ENCODE results near the gene ATOX1.
"Not testable (repeated sequence)": the region's sequence is repeated elsewhere in the genome, so short reads cannot be mapped to it uniquely, and the experiment has no call there.

ATOX1 gene, protein sequence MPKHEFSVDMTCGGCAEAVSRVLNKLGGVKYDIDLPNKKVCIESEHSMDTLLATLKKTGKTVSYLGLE

GRCh38 chr5:151758430-151759241 lies at the start of gene ATOX1:
ATOX1 (minus strand) TSS chr5:151758631; CDS start chr5:151758551, 80 bp downstream.
- peak; percentile 84 for DNase-seq

DNA sequence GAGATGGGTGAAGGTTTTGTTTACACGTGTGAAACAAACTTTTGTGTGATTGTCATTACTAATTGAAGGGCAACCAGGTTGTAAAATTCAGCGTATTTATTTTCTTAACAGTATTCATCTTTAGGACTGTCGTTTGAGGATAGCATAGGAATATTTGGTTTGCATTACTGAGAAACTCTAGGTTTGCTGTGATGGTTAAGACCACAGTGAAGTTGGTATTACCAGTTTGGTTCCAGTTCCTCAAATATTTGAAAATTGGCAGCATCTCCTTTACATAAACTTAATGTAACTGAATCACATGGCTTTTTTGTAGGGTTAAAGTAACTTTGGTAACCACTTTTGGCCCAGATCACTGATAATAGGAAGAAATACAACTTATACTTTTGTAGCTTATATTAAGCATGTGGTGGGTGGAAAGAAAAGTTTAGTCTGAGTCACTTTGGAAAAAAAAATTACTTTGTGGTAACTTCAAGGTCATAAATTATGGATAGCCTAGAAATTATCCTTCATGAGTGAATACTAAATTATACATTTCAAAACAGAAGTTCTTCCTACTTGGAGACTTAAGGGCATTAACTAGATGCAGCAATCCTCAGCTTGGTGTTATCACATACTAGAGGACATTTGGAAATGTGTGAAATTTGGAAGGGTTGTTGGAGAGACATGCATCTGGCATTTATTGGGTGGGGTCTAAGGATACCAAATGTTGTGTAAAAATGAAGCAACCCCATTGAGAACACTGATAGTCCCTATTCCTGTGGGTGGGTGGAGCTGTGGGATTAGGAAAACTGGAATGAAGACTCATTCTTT lies 47.2 kb upstream of the ATOX1 start:
- peak; percentile 86 for DNase-seq

DNA sequence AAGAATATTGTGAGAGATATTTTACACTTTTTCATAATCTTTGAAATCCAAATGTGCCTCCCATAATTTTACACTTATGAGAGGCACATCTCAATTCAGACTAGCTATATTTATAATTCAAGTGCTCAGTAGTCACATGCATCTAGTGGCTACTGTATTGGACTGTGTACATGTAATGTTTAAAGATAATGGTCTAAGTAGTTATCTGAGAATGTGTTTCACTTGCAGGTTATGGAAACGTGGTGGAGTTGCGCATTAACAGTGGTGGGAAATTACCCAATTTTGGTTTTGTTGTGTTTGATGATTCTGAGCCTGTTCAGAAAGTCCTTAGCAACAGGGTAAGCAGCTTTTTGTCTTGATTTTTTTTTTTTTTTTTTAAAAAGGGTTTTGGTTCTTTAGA lies 42.1 kb upstream of the ATOX1 start:
- no peak for DNase-seq

GRCh38 chr5:151799407-151799806 lies 41.0 kb upstream of the ATOX1 start:
- no peak for DNase-seq

GRCh38 chr5:151798674-151799073 lies 40.2 kb upstream of the ATOX1 start:
- no peak for DNase-seq

GRCh38 chr5:151795426-151795825 lies 37.0 kb upstream of the ATOX1 start:
- no peak for DNase-seq

DNA sequence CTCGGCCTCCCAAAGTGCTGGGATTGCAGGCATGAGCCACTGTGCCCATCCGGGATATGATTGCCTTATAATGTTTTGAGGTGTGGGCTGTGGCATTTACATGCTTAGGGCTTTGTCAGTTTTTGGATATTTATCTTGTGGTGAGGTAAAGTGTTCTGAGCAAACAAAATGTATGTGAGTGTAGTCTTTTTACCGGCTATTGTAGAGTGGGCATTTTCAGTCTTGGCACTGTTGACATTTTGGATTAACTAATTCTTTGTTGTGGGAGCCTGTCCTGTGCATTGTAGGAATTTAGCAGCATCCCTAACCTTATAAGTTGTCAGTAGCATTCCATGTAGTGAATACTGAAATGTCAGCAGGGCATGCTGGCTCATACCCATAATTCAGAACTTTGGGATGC lies 34.9 kb upstream of the ATOX1 start:
- DNase-seq, result no peak

- DNase-seq, result no peak
Measured at GRCh38 chr5:151787817-151788216, 29.4 kb upstream of the ATOX1 start.

- DNase-seq, result no peak
Measured at GRCh38 chr5:151786468-151786867, 28.0 kb upstream of the ATOX1 start.

- DNase-seq, result no peak
Measured at GRCh38 chr5:151784141-151784540, 25.7 kb upstream of the ATOX1 start.

GRCh38 chr5:151783664-151784063 lies 25.2 kb upstream of the ATOX1 start:
- not testable (repeated sequence) for DNase-seq

DNA sequence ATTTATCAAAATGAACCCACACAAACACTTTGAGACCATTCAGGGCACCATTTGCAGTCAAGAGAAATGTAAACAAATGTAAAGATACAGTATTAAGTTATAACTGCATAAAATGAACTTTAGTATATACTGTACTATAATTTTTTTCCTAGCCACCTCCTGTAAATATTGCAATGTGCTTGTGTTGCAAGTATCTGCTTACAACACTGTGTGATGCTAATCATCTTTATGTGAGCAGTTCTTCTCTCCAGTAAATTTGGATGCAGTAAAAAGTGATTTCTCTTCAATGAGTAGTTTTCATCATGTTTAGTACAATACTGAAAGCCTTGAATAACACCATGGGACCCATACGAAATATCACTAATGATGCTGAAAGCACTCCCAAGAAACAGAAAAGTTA lies 22.8 kb upstream of the ATOX1 start:
- no peak for DNase-seq

GRCh38 chr5:151780348-151780747 lies 21.9 kb upstream of the ATOX1 start:
- DNase-seq, result no peak

GRCh38 chr5:151779531-151780125 lies 21.2 kb upstream of the ATOX1 start:
- no peak for DNase-seq

DNA sequence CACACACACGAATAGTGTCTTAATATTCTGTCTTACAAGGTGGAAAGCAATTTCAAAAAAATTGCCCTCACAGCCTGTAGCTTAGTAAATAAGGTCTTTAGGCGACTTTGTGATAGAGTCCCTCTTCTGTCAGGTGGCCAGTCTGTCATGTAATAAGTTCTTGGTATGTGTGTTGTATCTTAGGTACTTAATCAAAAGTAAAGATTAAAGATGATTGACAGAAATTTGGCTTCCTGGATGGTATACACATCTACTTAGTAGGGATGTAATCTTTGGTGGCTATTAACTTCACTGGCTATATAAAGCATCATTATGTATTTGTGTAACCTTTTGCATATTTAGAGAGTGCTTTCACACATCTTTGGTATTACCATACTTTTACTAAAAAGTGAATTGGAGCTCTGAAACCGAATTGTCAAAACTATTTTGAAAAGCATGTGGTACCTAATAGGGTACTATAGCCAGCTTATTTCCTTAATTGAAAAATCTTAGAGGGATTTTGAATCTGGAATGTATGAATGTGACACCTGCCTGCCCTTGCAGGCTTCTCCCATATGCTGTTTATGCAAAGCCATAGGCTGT lies 16.7 kb upstream of the ATOX1 start:
- no peak for DNase-seq

GRCh38 chr5:151773951-151774350 lies 15.5 kb upstream of the ATOX1 start:
- no peak for DNase-seq

DNA sequence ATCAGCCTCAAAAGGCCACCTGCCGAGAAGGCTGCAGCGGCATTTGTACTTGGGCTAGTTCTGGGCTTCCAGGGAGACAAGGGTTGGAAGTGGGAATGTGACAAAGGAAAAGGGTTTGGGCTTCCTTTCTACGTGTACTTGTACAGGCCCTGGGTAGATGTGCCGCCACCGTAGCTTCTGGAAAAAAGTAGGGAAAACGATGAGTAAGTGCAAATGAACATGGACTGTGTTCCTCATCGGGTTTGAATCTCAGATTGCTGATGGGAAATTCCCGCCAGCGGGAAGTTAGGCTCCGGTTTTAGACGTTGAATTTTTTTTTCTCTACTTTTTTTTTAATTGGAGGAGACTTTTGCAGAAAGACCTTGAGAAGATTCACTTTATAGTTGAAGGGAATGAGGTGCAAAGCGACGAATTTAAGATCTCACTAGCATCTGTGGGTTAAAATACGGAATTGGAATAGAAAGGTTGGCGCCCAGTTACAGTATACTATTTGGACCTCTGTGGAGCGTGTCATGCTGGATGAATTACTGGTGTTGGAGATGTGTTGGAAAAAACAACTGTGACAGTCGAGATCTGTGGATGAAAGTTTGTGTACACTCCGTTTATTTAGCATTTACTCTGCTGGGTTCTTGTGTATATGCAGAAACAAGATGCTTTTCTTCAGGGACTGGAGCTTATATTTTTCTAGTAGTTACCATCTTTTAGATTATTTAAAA lies 14.6 kb upstream of the ATOX1 start:
- peak; percentile 34 for DNase-seq

- DNase-seq, result peak; percentile 11
Measured at GRCh38 chr5:151772029-151772845, 13.8 kb upstream of the ATOX1 start.

DNA sequence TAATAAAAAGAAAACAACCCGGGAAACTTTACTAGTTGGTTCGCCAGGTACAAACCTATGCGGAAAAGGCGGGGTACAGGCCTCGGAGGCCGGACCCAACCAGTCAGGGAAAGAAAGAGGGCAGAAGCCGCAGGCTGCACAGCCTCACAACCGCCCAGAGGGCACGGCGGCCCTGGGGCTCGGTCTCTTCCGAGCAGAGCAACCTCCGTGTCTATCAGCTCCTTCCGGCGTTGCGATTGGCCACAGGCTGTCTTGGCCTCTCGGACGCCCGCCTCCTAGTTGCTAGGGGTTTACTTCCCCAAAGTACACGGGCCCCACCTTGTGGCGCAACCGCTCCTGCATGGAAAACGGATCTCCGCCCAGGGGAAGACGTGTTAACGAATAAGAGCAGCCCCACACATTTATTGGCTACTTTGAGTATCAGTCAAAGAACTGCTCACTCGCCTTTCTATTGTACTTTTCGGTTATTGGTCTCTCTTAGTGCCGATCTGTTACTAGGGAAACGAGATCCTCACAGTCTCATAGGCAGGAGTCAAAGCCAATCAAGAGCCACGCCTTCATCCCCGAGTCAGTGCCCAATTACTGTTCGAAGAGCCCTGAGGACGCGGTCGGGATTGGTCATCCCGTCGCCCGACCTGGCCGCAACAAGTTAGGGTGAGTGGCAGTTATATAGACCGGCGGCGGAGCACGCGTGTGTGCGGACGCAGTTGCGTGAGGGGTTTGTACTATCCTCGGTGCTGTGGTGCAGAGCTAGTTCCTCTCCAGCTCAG lies 13.0 kb upstream of the ATOX1 start, which contains the start of gene G3BP1:
Gene G3BP1 (plus strand): TSS at position 696 of the 770 bp plus-strand sequence. CDS start 14,667 bp downstream, outside the sequence.
- DNase-seq, result peak; percentile 100

Data from fibroblast of upper back skin (primary cell).